IPS-15b (cell line): ENCODE measurements around the gene MRFAP1L1.

Source experiments
- H3K27me3 ChIP-seq: one replicate; pipeline ENCODE4 v1.6.1; 2013; ENCODE audit warnings: low read length; ENCODE audit not compliant: control insufficient read depth, insufficient read depth
- H3K36me3 ChIP-seq: one replicate; pipeline ENCODE4 v1.6.1; 2013; ENCODE audit warnings: low read length; ENCODE audit not compliant: control insufficient read depth, insufficient read depth
- H3K4me1 ChIP-seq: one replicate; pipeline ENCODE4 v1.6.1; 2013; ENCODE audit warnings: mild to moderate bottlenecking, low read length; ENCODE audit not compliant: control insufficient read depth, insufficient read depth
- H3K4me3 ChIP-seq: one replicate; pipeline ENCODE4 v1.5.1; 2013; ENCODE audit warnings: low read depth, low read length
- H3K9ac ChIP-seq: one replicate; pipeline ENCODE4 v1.6.1; 2013; ENCODE audit warnings: low read depth, mild to moderate bottlenecking, low read length
- H3K9me3 ChIP-seq: one replicate; pipeline ENCODE4 v1.6.1; 2013; ENCODE audit warnings: mild to moderate bottlenecking, low read length; ENCODE audit not compliant: control insufficient read depth, insufficient read depth

Gene MRFAP1L1

GRCh38 chr4:6749340-6750171 is 39.9 kb upstream of the MRFAP1L1 start:
- H3K36me3 ChIP-seq: peaks cover 2% of the 10 kb centered on the region
- H3K4me1 ChIP-seq: no peaks in the 10 kb centered on the region
- H3K9ac ChIP-seq: no peak overlapping the region
- H3K27me3 ChIP-seq: no peaks in the 10 kb centered on the region
- H3K4me3 ChIP-seq: no peak overlapping the region
- H3K9me3 ChIP-seq: no peaks in the 10 kb centered on the region

- no peaks in the 10 kb centered on the region for H3K4me1 ChIP-seq
- no peaks in the 10 kb centered on the region for H3K9me3 ChIP-seq
- H3K36me3 ChIP-seq: peaks cover 2% of the 10 kb centered on the region
- H3K9ac ChIP-seq: no peak overlapping the region
- no peaks in the 10 kb centered on the region for H3K27me3 ChIP-seq
- no peak overlapping the region for H3K4me3 ChIP-seq
Measured at GRCh38 chr4:6748286-6748685, 38.6 kb upstream of the MRFAP1L1 start.

GRCh38 chr4:6747294-6748051 is 37.8 kb upstream of the MRFAP1L1 start:
- Histone ChIP-seq H3K4me3 (no peak overlapping the region), H3K9me3 (no peaks in the 10 kb centered on the region), H3K4me1 (no peaks in the 10 kb centered on the region), H3K27me3 (no peaks in the 10 kb centered on the region), H3K36me3 (peaks cover 2% of the 10 kb centered on the region), H3K9ac (no peak overlapping the region)

- no peak overlapping the region for H3K4me3 ChIP-seq
- no peak overlapping the region for H3K9ac ChIP-seq
- no peaks in the 10 kb centered on the region for H3K9me3 ChIP-seq
- peaks cover 2% of the 10 kb centered on the region for H3K36me3 ChIP-seq
- H3K4me1 ChIP-seq: no peaks in the 10 kb centered on the region
- H3K27me3 ChIP-seq: no peaks in the 10 kb centered on the region
Measured at GRCh38 chr4:6746721-6747293, 37.1 kb upstream of the MRFAP1L1 start.

- no peaks in the 10 kb centered on the region for H3K36me3 ChIP-seq
- no peaks in the 10 kb centered on the region for H3K4me1 ChIP-seq
- H3K27me3 ChIP-seq: no peaks in the 10 kb centered on the region
- H3K9ac ChIP-seq: no peak overlapping the region
- no peak overlapping the region for H3K4me3 ChIP-seq
- no peaks in the 10 kb centered on the region for H3K9me3 ChIP-seq
Measured at GRCh38 chr4:6742989-6743388, 33.3 kb upstream of the MRFAP1L1 start.

GRCh38 chr4:6742507-6742906 is 32.8 kb upstream of the MRFAP1L1 start:
- Histone ChIP-seq H3K4me3 (no peak overlapping the region), H3K4me1 (no peaks in the 10 kb centered on the region), H3K9ac (no peak overlapping the region), H3K36me3 (no peaks in the 10 kb centered on the region), H3K27me3 (no peaks in the 10 kb centered on the region), H3K9me3 (no peaks in the 10 kb centered on the region)

- Histone ChIP-seq H3K4me3 (no peak overlapping the region), H3K9ac (no peak overlapping the region), H3K36me3 (no peaks in the 10 kb centered on the region), H3K9me3 (no peaks in the 10 kb centered on the region), H3K4me1 (no peaks in the 10 kb centered on the region), H3K27me3 (no peaks in the 10 kb centered on the region)
Measured at GRCh38 chr4:6740347-6740746, 30.7 kb upstream of the MRFAP1L1 start.

GRCh38 chr4:6739920-6740319 is 30.3 kb upstream of the MRFAP1L1 start:
- Histone ChIP-seq H3K9me3 (no peaks in the 10 kb centered on the region), H3K4me3 (no peak overlapping the region), H3K36me3 (no peaks in the 10 kb centered on the region), H3K9ac (no peak overlapping the region), H3K27me3 (no peaks in the 10 kb centered on the region), H3K4me1 (no peaks in the 10 kb centered on the region)

GRCh38 chr4:6734165-6734786 is 24.6 kb upstream of the MRFAP1L1 start:
- H3K36me3 ChIP-seq: no peaks in the 10 kb centered on the region
- H3K4me3 ChIP-seq: no peak overlapping the region
- H3K4me1 ChIP-seq: no peaks in the 10 kb centered on the region
- H3K27me3 ChIP-seq: no peaks in the 10 kb centered on the region
- no peaks in the 10 kb centered on the region for H3K9me3 ChIP-seq
- H3K9ac ChIP-seq: no peak overlapping the region

GRCh38 chr4:6733358-6734164 is 23.9 kb upstream of the MRFAP1L1 start:
- H3K4me1 ChIP-seq: no peaks in the 10 kb centered on the region
- no peaks in the 10 kb centered on the region for H3K9me3 ChIP-seq
- H3K36me3 ChIP-seq: no peaks in the 10 kb centered on the region
- no peak overlapping the region for H3K9ac ChIP-seq
- no peaks in the 10 kb centered on the region for H3K27me3 ChIP-seq
- H3K4me3 ChIP-seq: no peak overlapping the region
